H4 (cell line): ENCODE results near the gene PRSS27. TPM values are rescaled to one million over a fixed set of nuclear protein-coding genes. Genes with fewer than 3 reads are reported as not detected.
"Not testable (repeated sequence)": the region's sequence is repeated elsewhere in the genome, so short reads cannot be mapped to it uniquely, and the experiment has no call there.

Source experiments
- DNase-seq: peaks from one replicate; pipeline ENCODE4 v3.0.0-alpha.2; 2015; ENCODE audit warnings: low spot score
- total RNA-seq: library from RNA; depleted of rRNA; stranded (reverse); fragments of >200 nt; shearing (Covaris generic); gene quantifications from 2 replicates; pipeline ENCODE4 v1.2.3, GENCODE V29; 2014; rRNA removed

The PRSS27 gene
- total RNA-seq, 1 experiment from 2014 or later: 0.46 TPM

GRCh38 chr16:2673066-2673999 is 46.7 kb downstream of the PRSS27 start:
- DNase-seq: peak; percentile 90

DNA sequence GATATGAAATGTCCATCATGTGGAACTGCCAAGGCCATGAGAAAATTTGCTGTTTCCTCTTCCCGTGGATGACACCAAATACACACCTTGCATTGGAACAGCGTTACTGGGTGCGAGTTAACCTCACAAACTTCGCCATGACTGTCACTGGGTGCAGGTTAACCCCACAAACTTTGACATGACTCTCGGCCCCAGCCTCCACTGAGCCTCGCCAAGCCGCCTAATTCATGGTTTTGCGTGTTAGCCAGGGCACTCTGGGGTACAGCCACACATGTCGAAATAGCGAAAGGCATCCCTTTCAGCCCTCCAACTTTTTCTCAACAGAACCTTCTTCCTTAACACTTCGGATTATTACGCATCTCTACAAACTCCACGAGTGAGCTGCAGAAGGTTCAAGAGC is 48.3 kb downstream of the PRSS27 start:
- no peak for DNase-seq

DNA sequence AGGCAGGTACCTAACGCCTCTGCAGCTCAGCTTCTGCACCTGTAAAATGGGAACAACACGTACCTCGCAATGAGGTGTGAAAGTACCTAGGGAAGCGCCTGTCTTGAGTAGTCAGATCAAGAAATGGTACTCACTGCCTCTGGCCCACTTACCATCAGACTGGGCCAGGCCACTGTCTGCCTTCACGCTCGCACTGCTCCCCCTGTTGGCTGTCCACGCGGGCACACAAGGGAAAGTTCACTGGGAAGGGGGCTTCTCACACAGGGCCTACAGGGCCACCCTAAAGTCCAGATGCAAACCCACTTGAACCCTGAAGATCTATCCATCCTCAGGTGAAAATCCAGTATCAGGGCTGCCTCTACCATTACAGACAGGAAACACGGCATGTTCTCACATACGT is 48.8 kb downstream of the PRSS27 start:
- DNase-seq: not testable (repeated sequence)

DNA sequence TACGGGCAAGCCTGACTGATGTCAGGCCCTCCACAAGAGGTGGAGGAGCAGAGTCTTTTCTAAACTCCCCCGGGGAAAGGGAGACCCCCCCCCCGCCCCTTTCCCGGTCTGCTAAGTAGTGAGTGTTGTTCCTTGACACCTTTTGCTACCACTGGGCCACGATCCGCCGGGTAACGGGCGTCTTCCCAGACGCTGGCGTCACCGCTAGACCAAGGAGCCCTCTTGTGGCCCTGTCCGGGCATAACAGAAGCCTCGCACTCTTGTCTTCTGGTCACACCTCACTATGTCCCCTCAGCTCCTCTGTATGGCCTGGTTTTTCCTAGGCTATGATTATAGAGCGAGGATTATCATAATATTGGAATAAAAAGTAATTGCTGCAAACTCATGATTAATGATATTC is 50.0 kb downstream of the PRSS27 start:
- DNase-seq: not testable (repeated sequence)

DNA sequence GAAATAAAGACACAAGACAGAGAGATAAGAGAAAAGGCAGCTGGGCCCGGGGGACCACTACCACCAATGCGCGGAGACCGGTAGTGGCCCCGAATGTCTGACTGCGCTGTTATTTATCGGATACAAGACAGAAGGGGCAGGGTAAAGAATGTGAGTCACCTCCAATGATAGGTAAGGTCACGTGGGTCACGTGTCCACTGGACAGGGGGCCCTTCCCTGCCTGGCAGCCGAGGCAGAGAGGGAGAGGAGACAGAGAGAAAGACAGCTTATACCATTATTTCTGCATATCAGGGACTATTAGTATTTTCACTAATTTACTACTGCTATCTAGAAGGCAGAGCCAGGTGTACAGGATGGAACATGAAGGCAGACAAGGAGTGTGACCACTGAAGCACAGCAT is 50.4 kb downstream of the PRSS27 start:
- DNase-seq: not testable (repeated sequence)

DNA sequence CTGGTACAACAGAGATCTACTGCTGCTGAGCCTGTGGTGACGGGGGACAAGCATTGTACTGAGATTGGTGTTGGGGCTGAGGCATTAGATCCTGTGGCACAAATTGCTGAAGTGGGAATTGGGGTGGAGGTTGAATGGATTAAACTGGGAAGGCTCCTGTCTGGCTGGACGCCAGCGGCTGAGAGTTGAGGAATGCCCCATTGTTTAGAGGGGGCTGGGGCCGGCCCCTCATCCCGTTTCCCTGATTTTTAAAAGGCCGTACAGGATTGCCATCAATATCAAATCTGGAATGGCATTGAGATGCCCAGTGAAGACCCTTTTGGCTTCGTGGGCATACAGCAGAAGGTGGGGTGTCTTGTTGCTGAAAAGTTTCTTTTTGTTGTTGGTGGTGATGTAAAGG is 53.4 kb downstream of the PRSS27 start:
- DNase-seq: not testable (repeated sequence)

- no peak for DNase-seq
These were observed 55.4 kb downstream of the PRSS27 start for GRCh38 chr16:2664574-2664982.

GRCh38 chr16:2663553-2664546 is 56.2 kb downstream of the PRSS27 start:
- no peak for DNase-seq

Other genes with a start within 250 kb of the PRSS27 start
- gene NTN3, start 248.9 kb downstream of the PRSS27 start, total RNA-seq: 0.14 TPM in 1 of 2 replicates, not detected in the other
- gene TBC1D24, start 245.1 kb downstream of the PRSS27 start, total RNA-seq: 5.6 and 5.9 TPM in 2 replicates
- gene ATP6V0C, start 206.3 kb downstream of the PRSS27 start, total RNA-seq: 39.7 and 40.5 TPM in 2 replicates
- 15.8 and 24.6 TPM in 2 replicates for gene AMDHD2, start 199.9 kb downstream of the PRSS27 start, total RNA-seq
- 0.08 TPM in 1 of 2 replicates, not detected in the other for gene CEMP1, start 188.8 kb downstream of the PRSS27 start, total RNA-seq
- gene PDPK1, start 182.2 kb downstream of the PRSS27 start, total RNA-seq: 8.2 and 9.4 TPM in 2 replicates
- gene KCTD5, start 37.7 kb downstream of the PRSS27 start, total RNA-seq: 25.3 and 49.7 TPM in 2 replicates
- 16.1 and 19.2 TPM in 2 replicates for gene SRRM2, start 32.4 kb upstream of the PRSS27 start, total RNA-seq
- 495 and 562 TPM in 2 replicates for gene ELOB, start 57.1 kb upstream of the PRSS27 start, total RNA-seq
- gene PRSS33, start 67.3 kb upstream of the PRSS27 start, total RNA-seq: 0.10 TPM in 1 of 2 replicates, not detected in the other
- gene PRSS41, start 78.2 kb upstream of the PRSS27 start, total RNA-seq: not detected in 2 replicates
- gene PRSS21, start 97.0 kb upstream of the PRSS27 start, total RNA-seq: not detected in 2 replicates
- 0.14 TPM in 1 of 2 replicates, not detected in the other for gene ZG16B, start 110.1 kb upstream of the PRSS27 start, total RNA-seq
- gene PRSS22, start 137.9 kb upstream of the PRSS27 start, total RNA-seq: not detected in 2 replicates
- 57.3 and 77.7 TPM in 2 replicates for gene FLYWCH2, start 163.0 kb upstream of the PRSS27 start, total RNA-seq
- 9.1 and 13.1 TPM in 2 replicates for gene FLYWCH1, start 191.7 kb upstream of the PRSS27 start, total RNA-seq
- gene KREMEN2, start 244.1 kb upstream of the PRSS27 start, total RNA-seq: 6.0 and 11.0 TPM in 2 replicates
- 14.4 and 17.9 TPM in 2 replicates for gene PAQR4, start 249.1 kb upstream of the PRSS27 start, total RNA-seq